ENCODE data around the gene ITGA1.
"Not testable (repeated sequence)": the region's sequence is repeated elsewhere in the genome, so short reads cannot be mapped to it uniquely, and the experiment has no call there.

Gene ITGA1

GRCh38 chr5:52865991-52866390 is 78.3 kb downstream of the ITGA1 start:
- not testable (repeated sequence) for DNase-seq (ENCODE audit: low read depth)

GRCh38 chr5:52867809-52868208 is 80.1 kb downstream of the ITGA1 start:
- no peak for DNase-seq (ENCODE audit: low read depth)

GRCh38 chr5:52868417-52868816 is 80.7 kb downstream of the ITGA1 start:
- no peak for DNase-seq (ENCODE audit: low read depth)

- no peak for DNase-seq (ENCODE audit: low read depth)
Observed at GRCh38 chr5:52869391-52869790, 81.7 kb downstream of the ITGA1 start.

GRCh38 chr5:52870448-52870847 is 82.7 kb downstream of the ITGA1 start:
- DNase-seq (ENCODE audit: low read depth): peak; percentile 48

- DNase-seq (ENCODE audit: low read depth): no peak
Observed at GRCh38 chr5:52875827-52876226, 88.1 kb downstream of the ITGA1 start.

GRCh38 chr5:52876456-52876855 is 88.7 kb downstream of the ITGA1 start:
- DNase-seq (ENCODE audit: low read depth): no peak

GRCh38 chr5:52878656-52879055 is 90.9 kb downstream of the ITGA1 start:
- DNase-seq (ENCODE audit: low read depth): no peak

GRCh38 chr5:52880541-52880940 is 92.8 kb downstream of the ITGA1 start:
- DNase-seq (ENCODE audit: low read depth): no peak

- no peak for DNase-seq (ENCODE audit: low read depth)
Observed at GRCh38 chr5:52881468-52881867, 93.8 kb downstream of the ITGA1 start.

- no peak for DNase-seq (ENCODE audit: low read depth)
Observed at GRCh38 chr5:52883110-52883509, 95.4 kb downstream of the ITGA1 start.

- DNase-seq (ENCODE audit: low read depth): no peak
Observed at GRCh38 chr5:52884453-52884852, 96.7 kb downstream of the ITGA1 start.

GRCh38 chr5:52885614-52886013 is 97.9 kb downstream of the ITGA1 start:
- no peak for DNase-seq (ENCODE audit: low read depth)

GRCh38 chr5:52886206-52886605 is 98.5 kb downstream of the ITGA1 start:
- DNase-seq (ENCODE audit: low read depth): no peak

- DNase-seq (ENCODE audit: low read depth): no peak
Observed at GRCh38 chr5:52887066-52887465, 99.3 kb downstream of the ITGA1 start.

GRCh38 chr5:52888363-52888762 is 100.6 kb downstream of the ITGA1 start:
- DNase-seq (ENCODE audit: low read depth): no peak

GRCh38 chr5:52892242-52892878 is 104.6 kb downstream of the ITGA1 start:
- no peak for DNase-seq (ENCODE audit: low read depth)

GRCh38 chr5:52893105-52893504 is 105.4 kb downstream of the ITGA1 start:
- DNase-seq (ENCODE audit: low read depth): no peak

GRCh38 chr5:52893863-52894262 is 106.1 kb downstream of the ITGA1 start:
- no peak for DNase-seq (ENCODE audit: low read depth)

- DNase-seq (ENCODE audit: low read depth): no peak
Observed at GRCh38 chr5:52894451-52894850, 106.7 kb downstream of the ITGA1 start.

- DNase-seq (ENCODE audit: low read depth): no peak
Observed at GRCh38 chr5:52895075-52895474, 107.4 kb downstream of the ITGA1 start.

GRCh38 chr5:52895572-52896413 is 108.1 kb downstream of the ITGA1 start:
- peak; percentile 27 for DNase-seq (ENCODE audit: low read depth)

GRCh38 chr5:52896534-52897237 is 109.0 kb downstream of the ITGA1 start:
- DNase-seq (ENCODE audit: low read depth): peak; percentile 54
